Activated naive CD4-positive, alpha-beta T cell treated with anti-CD3 and anti-CD28 coated beads, Interleukin-2, amount 50 U/mL, for 24 hours (primary cell): ENCODE measurements around the gene GPR62.
A peak's percentile ranks its signal among the peaks of the same experiment; 100 is the strongest.
"Not testable (repeated sequence)": the region's sequence is repeated elsewhere in the genome, so short reads cannot be mapped to it uniquely, and the experiment has no call there.

Source experiments
- H3K27ac Mint-ChIP-seq: one replicate; pipeline ENCODE4 v1.8.0; 2021; ENCODE audit warnings: mild to moderate bottlenecking, mixed read lengths
- H3K27me3 Mint-ChIP-seq: one replicate; pipeline ENCODE4 v1.8.0; 2021; ENCODE audit warnings: mixed read lengths
- H3K36me3 Mint-ChIP-seq: one replicate; pipeline ENCODE4 v1.8.0; 2021; ENCODE audit warnings: mixed read lengths
- H3K4me1 Mint-ChIP-seq: one replicate; pipeline ENCODE4 v1.8.0; 2021; ENCODE audit warnings: mixed read lengths
- H3K4me3 Mint-ChIP-seq: one replicate; pipeline ENCODE4 v1.8.0; 2021; ENCODE audit warnings: mild to moderate bottlenecking, mixed read lengths
- H3K9me3 Mint-ChIP-seq: one replicate; pipeline ENCODE4 v1.8.0; 2021; ENCODE audit warnings: mixed read lengths

Gene GPR62

GRCh38 chr3:51987568-51987967 is 32.4 kb downstream of the GPR62 start:
- H3K9me3 Mint-ChIP-seq = no peaks in the 10 kb centered on the region
- peaks cover 4% of the 10 kb centered on the region for H3K36me3 Mint-ChIP-seq
- no peak overlapping the region for H3K27ac Mint-ChIP-seq
- H3K27me3 Mint-ChIP-seq = no peaks in the 10 kb centered on the region
- peaks cover 17% of the 10 kb centered on the region for H3K4me1 Mint-ChIP-seq
- H3K4me3 Mint-ChIP-seq = no peak overlapping the region

- Mint-ChIP-seq H3K4me1 (peaks cover 16% of the 10 kb centered on the region), H3K27me3 (no peaks in the 10 kb centered on the region), H3K27ac (peak overlapping the region; percentile 47), H3K4me3 (no peak overlapping the region), H3K36me3 (peaks cover 6% of the 10 kb centered on the region), H3K9me3 (no peaks in the 10 kb centered on the region)
Measured at GRCh38 chr3:51988286-51989146, 33.3 kb downstream of the GPR62 start.

GRCh38 chr3:51990501-51990971 is 35.4 kb downstream of the GPR62 start:
- not testable (repeated sequence) for H3K27me3 Mint-ChIP-seq, H3K4me3 Mint-ChIP-seq, H3K9me3 Mint-ChIP-seq
- Mint-ChIP-seq H3K36me3 (peaks cover 20% of the 10 kb centered on the region), H3K4me1 (peaks cover 20% of the 10 kb centered on the region), H3K27ac (peak overlapping the region; percentile 8)

- Mint-ChIP-seq H3K27ac (peak overlapping the region; percentile 62), H3K9me3 (no peaks in the 10 kb centered on the region), H3K4me1 (peaks cover 24% of the 10 kb centered on the region), H3K4me3 (peak overlapping the region; percentile 100), H3K36me3 (peaks cover 24% of the 10 kb centered on the region), H3K27me3 (no peaks in the 10 kb centered on the region)
Measured at GRCh38 chr3:51992017-51992682, 37.0 kb downstream of the GPR62 start.

GRCh38 chr3:51993657-51994056 is 38.5 kb downstream of the GPR62 start:
- not testable (repeated sequence) for H3K9me3 Mint-ChIP-seq, H3K27me3 Mint-ChIP-seq
- peak overlapping the region; percentile 100 for H3K4me3 Mint-ChIP-seq
- H3K4me1 Mint-ChIP-seq = peaks cover 24% of the 10 kb centered on the region
- H3K27ac Mint-ChIP-seq = peak overlapping the region; percentile 59
- peaks cover 24% of the 10 kb centered on the region for H3K36me3 Mint-ChIP-seq

- peaks cover 24% of the 10 kb centered on the region for H3K4me1 Mint-ChIP-seq
- no peaks in the 10 kb centered on the region for H3K27me3 Mint-ChIP-seq
- H3K9me3 Mint-ChIP-seq = no peaks in the 10 kb centered on the region
- peak overlapping the region; percentile 100 for H3K27ac Mint-ChIP-seq
- peak overlapping the region; percentile 100 for H3K4me3 Mint-ChIP-seq
- H3K36me3 Mint-ChIP-seq = peaks cover 24% of the 10 kb centered on the region
Measured at GRCh38 chr3:51994530-51994929, 39.3 kb downstream of the GPR62 start.

- Mint-ChIP-seq H3K9me3 (no peaks in the 10 kb centered on the region), H3K4me1 (peaks cover 24% of the 10 kb centered on the region), H3K27ac (peak within 1 kb of the TSS; percentile 100), H3K4me3 (peak within 1 kb of the TSS; percentile 100), H3K36me3 (peaks cover 24% of the 10 kb centered on the region), H3K27me3 (no peaks in the 10 kb centered on the region)
Measured at GRCh38 chr3:51995346-51996163, 40.4 kb downstream of the GPR62 start, which contains the start of gene RPL29. Gene RPL29 (minus strand): TSS chr3:51995895. CDS start chr3:51995461, 434 bp downstream.

- H3K27ac Mint-ChIP-seq = no peak overlapping the region
- peaks cover 21% of the 10 kb centered on the region for H3K36me3 Mint-ChIP-seq
- H3K4me1 Mint-ChIP-seq = peaks cover 32% of the 10 kb centered on the region
- no peak overlapping the region for H3K4me3 Mint-ChIP-seq
- no peaks in the 10 kb centered on the region for H3K9me3 Mint-ChIP-seq
- H3K27me3 Mint-ChIP-seq = no peaks in the 10 kb centered on the region
Measured at GRCh38 chr3:51997172-51997571, 42.0 kb downstream of the GPR62 start.

GRCh38 chr3:51997935-51998596 is 42.9 kb downstream of the GPR62 start:
- Mint-ChIP-seq H3K9me3 (no peaks in the 10 kb centered on the region), H3K4me1 (peaks cover 26% of the 10 kb centered on the region), H3K27me3 (no peaks in the 10 kb centered on the region), H3K4me3 (no peak overlapping the region), H3K27ac (peak overlapping the region; percentile 20), H3K36me3 (peaks cover 20% of the 10 kb centered on the region)

- Mint-ChIP-seq H3K4me3 (no peak overlapping the region), H3K36me3 (peaks cover 17% of the 10 kb centered on the region), H3K27me3 (no peaks in the 10 kb centered on the region), H3K4me1 (peaks cover 22% of the 10 kb centered on the region), H3K27ac (no peak overlapping the region), H3K9me3 (no peaks in the 10 kb centered on the region)
Measured at GRCh38 chr3:51998774-51999173, 43.6 kb downstream of the GPR62 start.

GRCh38 chr3:51999846-52000245 is 44.7 kb downstream of the GPR62 start:
- Mint-ChIP-seq H3K4me3 (no peak overlapping the region), H3K4me1 (peaks cover 13% of the 10 kb centered on the region), H3K36me3 (peaks cover 9% of the 10 kb centered on the region), H3K27ac (no peak overlapping the region), H3K9me3 (no peaks in the 10 kb centered on the region), H3K27me3 (no peaks in the 10 kb centered on the region)

GRCh38 chr3:52001443-52001974 is 46.3 kb downstream of the GPR62 start:
- no peak overlapping the region for H3K4me3 Mint-ChIP-seq
- H3K27me3 Mint-ChIP-seq = no peaks in the 10 kb centered on the region
- no peaks in the 10 kb centered on the region for H3K36me3 Mint-ChIP-seq
- no peaks in the 10 kb centered on the region for H3K9me3 Mint-ChIP-seq
- H3K27ac Mint-ChIP-seq = no peak overlapping the region
- H3K4me1 Mint-ChIP-seq = peaks cover 21% of the 10 kb centered on the region

- H3K4me3 Mint-ChIP-seq = no peak overlapping the region
- peaks cover 21% of the 10 kb centered on the region for H3K4me1 Mint-ChIP-seq
- H3K27ac Mint-ChIP-seq = no peak overlapping the region
- H3K9me3 Mint-ChIP-seq = no peaks in the 10 kb centered on the region
- H3K36me3 Mint-ChIP-seq = no peaks in the 10 kb centered on the region
- no peaks in the 10 kb centered on the region for H3K27me3 Mint-ChIP-seq
Measured at GRCh38 chr3:52002748-52003147, 47.6 kb downstream of the GPR62 start.

GRCh38 chr3:52004163-52004787 is 49.1 kb downstream of the GPR62 start:
- no peaks in the 10 kb centered on the region for H3K9me3 Mint-ChIP-seq
- H3K27me3 Mint-ChIP-seq = no peaks in the 10 kb centered on the region
- H3K36me3 Mint-ChIP-seq = no peaks in the 10 kb centered on the region
- H3K4me3 Mint-ChIP-seq = no peak overlapping the region
- H3K27ac Mint-ChIP-seq = no peak overlapping the region
- peaks cover 21% of the 10 kb centered on the region for H3K4me1 Mint-ChIP-seq
